Right hindlimb (tissue), 1 donor: ENCODE results near the gene CRYGN.

ENCODE experiments used
- DNase-seq: peaks from one replicate; pipeline ENCODE4 v3.0.0-alpha.2; 2018

Gene CRYGN

GRCh38 chr7:151405056-151405455 is 34.9 kb downstream of the CRYGN start:
- DNase-seq = no peak

GRCh38 chr7:151404216-151405011 is 35.5 kb downstream of the CRYGN start:
- peak; percentile 55 for DNase-seq

DNA sequence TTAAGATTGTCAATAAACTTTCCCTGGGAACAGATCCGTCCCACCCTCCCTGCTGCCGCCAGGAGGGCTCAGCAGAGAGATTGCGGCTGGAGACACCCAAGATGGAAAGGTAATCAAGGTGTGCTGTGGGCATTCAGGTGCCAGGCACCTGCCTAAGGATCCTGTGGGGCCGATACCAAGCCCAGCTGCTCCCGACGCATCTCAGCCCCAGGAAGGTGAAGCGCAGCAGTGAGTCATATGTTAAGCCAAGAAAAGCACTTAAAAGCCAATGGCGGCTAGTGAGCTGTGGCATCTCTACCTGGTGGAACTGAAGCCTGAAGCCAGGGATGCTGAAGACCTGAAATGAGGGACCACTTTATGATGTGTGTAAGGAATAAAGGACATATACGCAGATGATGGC is 36.2 kb downstream of the CRYGN start:
- no peak for DNase-seq

DNA sequence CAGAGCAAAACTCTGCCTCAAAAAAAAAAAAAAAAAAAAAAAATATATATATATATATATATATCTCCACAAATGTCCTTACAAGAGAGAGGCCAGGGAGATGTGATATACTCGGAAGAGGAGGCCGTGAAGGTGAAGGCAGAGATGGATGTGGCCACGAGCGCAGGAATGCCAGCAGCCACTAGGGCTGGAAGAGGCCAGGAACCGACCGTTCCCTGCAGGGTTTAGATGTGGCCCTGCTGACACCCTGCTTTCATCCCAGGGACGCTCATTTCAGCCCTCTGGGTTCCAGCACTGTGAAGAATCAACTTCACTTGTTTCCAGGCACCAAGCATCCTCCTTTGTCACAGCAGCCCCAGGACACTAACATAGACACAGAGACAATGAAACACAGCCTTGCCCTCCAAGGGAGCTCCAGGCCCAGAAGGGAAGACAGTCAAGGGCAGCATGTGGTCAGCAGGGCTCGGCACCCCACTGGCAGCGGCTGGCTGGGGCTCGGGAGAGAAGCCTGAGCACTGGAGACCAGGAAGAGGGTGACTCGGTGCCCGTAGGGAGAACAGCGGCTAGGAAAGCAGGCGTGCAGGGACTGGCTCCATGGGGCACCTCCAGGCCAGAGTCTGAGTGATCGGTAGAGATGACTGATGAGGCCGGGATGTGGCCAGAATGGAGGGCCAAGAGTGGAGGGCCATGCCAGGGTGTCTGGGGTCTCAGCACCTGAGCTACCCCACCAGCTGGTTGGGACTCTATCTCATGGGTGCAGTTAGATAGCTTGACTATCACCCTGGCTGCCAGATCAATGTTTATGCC is 37.7 kb downstream of the CRYGN start:
- DNase-seq = no peak

DNA sequence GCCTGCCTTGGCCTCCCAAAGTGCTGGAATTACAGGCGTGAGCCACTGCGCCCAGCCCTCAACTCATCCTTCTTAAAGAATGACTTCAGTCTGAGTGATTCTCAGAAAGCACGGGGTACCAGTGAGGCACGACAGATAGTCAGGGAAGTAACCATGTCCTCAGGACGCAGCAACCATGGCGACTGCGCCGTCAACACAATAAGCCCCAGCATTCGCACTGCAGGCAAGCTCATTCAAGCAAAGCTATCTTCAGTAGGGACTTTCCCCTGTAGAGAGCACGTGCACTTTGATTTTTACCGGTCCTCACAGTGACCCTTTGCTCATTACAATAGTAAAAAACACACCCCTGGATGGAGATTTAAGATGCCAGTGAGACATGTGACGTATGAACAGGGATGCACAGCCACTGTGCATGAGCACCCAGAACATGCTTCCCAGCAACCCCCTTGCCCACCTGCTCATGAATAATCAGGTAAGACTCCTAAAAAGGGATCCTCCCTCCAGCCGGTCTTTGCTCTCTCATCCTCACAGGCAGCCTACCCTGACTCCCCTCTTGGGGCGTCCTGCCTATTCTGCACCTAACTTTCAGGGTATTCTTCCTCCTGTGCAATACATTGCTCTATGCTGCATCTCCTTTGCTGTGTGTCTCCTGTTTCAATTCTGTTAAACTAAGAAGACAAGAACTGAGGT is 39.2 kb downstream of the CRYGN start:
- DNase-seq = no peak

- DNase-seq = no peak
Measured at GRCh38 chr7:151399906-151400305, 40.0 kb downstream of the CRYGN start.

DNA sequence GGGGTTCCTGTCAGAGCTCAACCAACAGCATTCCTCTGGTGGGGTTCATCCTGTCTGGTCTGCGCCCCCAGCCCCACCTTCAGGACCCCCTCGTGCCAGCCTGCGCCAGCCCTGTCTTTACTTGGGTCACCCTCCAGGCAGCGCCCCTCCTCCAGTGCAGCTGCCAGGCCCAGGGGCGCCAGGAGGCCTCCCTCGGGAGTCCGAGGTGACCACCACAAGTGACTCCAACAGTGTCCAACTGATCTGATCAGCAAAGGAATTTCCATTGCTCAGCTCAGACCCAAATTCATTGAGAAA is 40.7 kb downstream of the CRYGN start:
- no peak for DNase-seq

DNA sequence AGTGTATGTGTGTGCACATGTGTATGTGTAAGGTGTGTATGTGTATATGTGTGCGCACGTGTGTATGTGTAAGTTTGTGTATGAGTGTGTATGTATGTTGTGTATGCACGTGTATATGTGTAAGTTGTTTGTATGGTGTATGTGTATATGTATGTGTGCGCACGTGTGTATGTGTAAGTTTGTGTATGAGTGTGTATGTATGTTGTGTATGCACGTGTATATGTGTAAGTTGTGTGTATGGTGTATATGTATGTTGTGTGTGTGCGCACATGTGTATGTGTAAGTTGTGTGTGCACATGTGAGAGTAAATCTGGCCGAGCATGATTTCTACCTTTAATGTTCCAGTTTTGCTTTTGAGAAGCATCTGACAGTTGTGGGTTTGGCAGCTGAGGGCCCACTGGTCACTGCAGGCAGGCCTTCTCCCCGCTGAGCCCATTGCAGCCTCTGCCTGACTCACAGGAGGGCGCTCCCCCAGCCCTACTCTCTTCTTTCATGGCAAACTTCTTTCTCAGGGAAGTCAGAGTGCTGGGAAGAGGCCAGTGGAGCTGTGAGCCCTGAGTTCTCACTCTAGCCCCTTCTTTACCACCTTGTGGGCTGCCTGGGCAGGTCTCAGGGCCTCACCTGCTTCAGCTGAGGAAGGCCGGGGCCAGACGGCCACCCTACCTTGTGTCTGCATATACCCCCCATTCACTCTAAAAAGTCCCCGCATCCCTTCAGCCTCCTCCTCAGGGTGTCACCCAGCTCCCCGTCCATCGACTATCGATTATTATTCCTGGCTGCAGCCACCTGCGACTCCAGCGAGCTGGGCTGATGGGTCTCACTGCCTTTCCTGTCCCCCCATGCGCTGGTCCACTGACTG is 41.3 kb downstream of the CRYGN start:
- DNase-seq = no peak

DNA sequence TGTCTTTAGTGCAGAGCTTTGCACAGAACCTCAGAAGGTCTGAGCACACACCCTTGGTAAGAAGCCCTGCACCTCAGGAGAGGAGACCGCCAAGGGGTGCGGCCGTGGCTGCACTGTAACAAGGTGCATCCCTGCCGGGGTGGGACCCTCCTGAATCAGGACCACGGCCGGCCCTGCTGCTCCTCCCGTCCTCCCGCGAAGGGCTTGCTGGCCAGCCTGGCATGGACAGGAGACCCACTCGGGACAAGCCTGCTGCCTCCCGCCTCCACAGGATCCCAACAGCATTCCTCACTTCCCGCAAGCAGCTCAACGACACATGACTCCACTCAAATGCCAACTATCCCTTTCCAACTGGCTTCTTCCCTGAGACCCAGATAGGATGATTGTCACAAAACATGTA is 42.9 kb downstream of the CRYGN start:
- no peak for DNase-seq

GRCh38 chr7:151396328-151396970 is 43.5 kb downstream of the CRYGN start:
- DNase-seq = no peak

DNA sequence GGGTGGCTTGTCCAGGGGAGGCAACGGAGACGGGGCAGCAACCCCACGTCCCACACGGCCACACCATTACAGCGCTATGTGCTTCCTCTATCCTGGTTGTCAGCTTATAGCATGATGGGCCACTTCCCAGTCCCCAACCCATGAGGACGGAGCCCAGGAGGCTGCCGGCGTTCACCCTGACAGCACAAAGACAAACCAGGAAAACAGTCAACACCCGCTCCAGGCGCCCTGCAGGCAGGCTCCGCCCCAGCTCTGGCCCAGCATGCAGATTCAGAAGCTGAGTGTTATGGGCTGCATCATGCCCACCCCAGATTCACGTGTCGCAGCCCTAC is 44.9 kb downstream of the CRYGN start:
- no peak for DNase-seq

- no peak for DNase-seq
Measured at GRCh38 chr7:151394076-151395035, 45.6 kb downstream of the CRYGN start.

DNA sequence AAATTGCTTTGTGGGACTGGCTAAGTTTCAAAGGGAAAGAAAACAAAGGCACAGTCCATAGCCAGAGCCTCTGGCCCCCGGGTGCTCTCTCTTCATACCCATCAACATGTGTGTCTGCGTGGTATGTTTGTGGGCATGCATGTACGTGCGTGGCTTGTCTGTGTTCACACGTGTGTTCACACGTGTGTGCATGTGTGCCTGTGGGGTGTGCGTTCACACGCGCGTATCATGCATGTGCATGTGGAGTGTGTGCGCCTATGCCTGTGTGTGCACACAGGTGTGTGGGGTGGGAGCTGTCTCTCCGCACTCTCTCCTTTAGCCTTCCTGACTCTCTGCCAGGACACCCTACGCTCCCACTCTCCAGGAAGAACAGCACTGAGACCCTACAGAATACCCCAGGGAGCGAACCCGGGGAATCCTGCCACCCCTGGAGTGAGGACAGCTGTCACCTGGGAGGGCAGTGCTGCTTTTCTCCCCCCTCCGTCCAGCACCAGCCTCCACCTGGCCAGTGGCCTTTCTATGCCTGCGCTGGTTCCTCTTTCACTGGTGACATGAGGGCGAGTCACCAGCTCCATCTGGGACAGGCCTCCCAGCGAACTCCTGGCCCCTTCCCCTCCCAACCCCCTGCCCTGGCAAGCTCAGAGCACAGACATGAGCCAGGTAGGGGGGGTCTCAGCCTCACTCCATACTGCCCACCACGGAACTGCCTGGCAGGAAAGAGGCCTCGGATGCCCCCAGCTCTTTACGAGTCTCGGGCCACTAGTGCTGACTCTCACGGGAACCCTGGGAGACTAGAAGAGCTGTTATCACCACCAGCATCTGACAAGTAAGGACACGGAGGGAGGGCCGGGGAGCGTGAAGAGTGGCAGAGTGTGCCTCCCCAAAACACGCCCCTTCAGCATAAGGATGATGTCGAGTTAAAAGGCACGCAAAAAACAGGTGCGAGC is 46.6 kb downstream of the CRYGN start:
- no peak for DNase-seq

DNA sequence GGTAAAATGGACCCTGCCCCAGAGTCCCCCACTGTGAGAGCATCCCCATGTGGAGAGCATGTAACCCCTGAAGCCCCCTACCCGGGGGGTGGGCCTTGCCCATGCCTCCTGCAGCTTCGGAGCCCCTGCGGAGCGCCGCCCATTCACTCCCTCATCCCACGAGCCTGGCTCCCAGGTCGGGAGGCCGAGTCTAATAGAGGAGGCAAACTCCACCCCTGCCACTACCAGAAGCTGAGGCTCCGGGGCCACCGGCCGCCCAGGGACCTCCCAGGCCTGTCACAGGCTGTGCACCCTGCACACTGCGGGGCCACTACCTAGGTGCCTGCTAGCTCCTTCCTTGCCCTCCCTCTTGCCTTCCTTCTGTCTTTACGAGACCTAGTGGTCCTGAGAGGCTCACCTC is 47.5 kb downstream of the CRYGN start:
- no peak for DNase-seq

DNA sequence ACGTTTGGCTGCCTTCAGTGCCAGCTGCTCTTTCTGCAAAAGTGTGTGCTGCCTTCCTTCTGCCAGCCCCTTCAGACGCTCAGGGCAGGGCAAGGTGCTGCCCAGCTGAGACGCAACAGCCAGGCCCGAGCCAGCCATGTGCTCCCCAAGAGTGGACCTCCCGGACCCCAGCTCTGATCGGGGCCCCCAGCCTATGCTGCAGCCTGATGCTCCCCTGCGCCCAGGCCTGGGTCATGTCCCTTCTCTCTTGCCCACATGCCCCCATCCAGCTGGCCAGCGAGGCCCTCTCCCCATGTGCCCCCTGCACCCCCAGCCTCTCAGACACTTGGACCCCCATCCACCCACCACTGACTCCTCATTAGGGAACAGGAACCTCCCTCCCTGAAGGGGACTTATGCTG is 47.9 kb downstream of the CRYGN start:
- no peak for DNase-seq

GRCh38 chr7:151391358-151391730 is 48.6 kb downstream of the CRYGN start:
- DNase-seq = no peak

- no peak for DNase-seq
Measured at GRCh38 chr7:151390598-151391357, 49.2 kb downstream of the CRYGN start.

DNA sequence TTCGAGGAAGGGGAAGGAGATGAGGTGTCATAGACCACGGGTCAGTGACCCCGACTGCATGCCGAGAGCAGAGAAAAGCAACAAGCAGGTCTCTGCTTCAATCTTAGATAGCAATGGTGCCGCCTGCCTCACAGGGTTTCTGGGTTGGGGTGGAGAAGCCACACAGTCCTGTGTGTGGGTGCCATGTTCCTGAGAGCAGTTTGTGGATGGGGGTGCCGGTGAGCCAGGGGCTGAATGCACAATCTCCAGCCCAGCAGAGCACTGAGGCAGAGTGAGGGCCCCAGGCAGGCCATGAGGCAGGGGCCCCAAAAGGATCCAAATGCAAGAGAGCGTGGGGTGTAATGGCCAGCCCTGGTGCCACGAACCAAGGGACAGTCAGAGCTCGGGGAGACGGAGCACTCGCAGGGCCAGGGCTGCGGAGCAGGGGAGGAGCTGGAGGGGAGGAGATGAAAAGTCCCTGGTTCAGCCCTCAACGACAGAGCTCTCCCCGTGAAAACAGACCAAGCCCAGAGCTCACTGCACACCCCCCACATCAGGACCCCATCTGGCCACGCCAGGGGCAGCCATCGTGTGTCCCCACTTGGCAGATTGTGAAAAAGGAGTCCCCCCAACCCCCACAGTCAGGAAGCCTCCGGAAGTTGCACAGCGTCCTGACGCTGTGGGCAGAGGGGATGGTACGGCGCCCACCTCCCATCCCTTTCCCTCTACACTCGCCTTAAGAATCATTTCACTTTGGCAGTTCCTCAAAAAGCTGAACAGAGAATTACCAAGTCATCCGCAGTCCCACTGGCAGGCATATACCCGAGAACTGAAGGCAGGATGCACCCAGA is 50.0 kb downstream of the CRYGN start:
- DNase-seq = no peak
